HEK293 (cell line): ENCODE data around the gene RPS21.
A peak's percentile ranks its signal among the peaks of the same experiment; 100 is the strongest.

ENCODE experiments used
- AEBP2 ChIP-seq: fragments of 450-650 bp; formaldehyde crosslinking; IDR thresholded peaks from 2 replicates; pipeline ENCODE4 v1.5.1; 2016; ENCODE audit warnings: missing biosample characterization, missing genetic modification characterization, borderline replicate concordance
- FEZF1 ChIP-seq: fragments of 450-650 bp; formaldehyde crosslinking; IDR thresholded peaks from 2 replicates; pipeline ENCODE4 v1.5.1; 2016; ENCODE audit warnings: missing biosample characterization, missing genetic modification characterization
- GFI1B ChIP-seq: fragments of 450-650 bp; formaldehyde crosslinking; IDR thresholded peaks from 2 replicates; pipeline ENCODE4 v1.5.1; 2016; ENCODE audit warnings: missing biosample characterization, missing genetic modification characterization
- GLIS1 ChIP-seq: fragments of 450-650 bp; formaldehyde crosslinking; IDR thresholded peaks from 2 replicates; pipeline ENCODE4 v1.5.1; 2016; ENCODE audit warnings: missing biosample characterization, missing genetic modification characterization
- HOXC10 ChIP-seq: sonication (generic); formaldehyde crosslinking; IDR thresholded peaks from 2 replicates; pipeline ENCODE4 v1.8.1; 2023; ENCODE audit warnings: mild to moderate bottlenecking, missing genetic modification reagents
- KLF16 ChIP-seq: fragments of 450-650 bp; formaldehyde crosslinking; IDR thresholded peaks from 2 replicates; pipeline ENCODE4 v1.5.1; 2017; ENCODE audit warnings: missing biosample characterization, missing genetic modification characterization
- KLF8 ChIP-seq: fragments of 450-650 bp; formaldehyde crosslinking; IDR thresholded peaks from 2 replicates; pipeline ENCODE4 v1.5.1; 2016; ENCODE audit warnings: missing biosample characterization, missing genetic modification characterization
- PRDM10 ChIP-seq: fragments of 450-650 bp; formaldehyde crosslinking; IDR thresholded peaks from 2 replicates; pipeline ENCODE4 v1.5.1; 2016; ENCODE audit warnings: missing biosample characterization, missing genetic modification characterization
- PRDM6 ChIP-seq: fragments of 450-650 bp; formaldehyde crosslinking; IDR thresholded peaks from 2 replicates; pipeline ENCODE4 v1.5.1; 2017; ENCODE audit warnings: missing biosample characterization, missing genetic modification characterization
- REST ChIP-seq: fragments of 450-650 bp; formaldehyde crosslinking; IDR thresholded peaks from 2 replicates; pipeline ENCODE4 v1.5.1; 2016; ENCODE audit warnings: missing biosample characterization, missing genetic modification characterization
- SP3 ChIP-seq: fragments of 450-650 bp; formaldehyde crosslinking; IDR thresholded peaks from 2 replicates; pipeline ENCODE4 v1.5.1; 2016; ENCODE audit warnings: missing biosample characterization, missing genetic modification characterization
- ZBTB1 ChIP-seq: fragments of 450-650 bp; formaldehyde crosslinking; IDR thresholded peaks from 2 replicates; pipeline ENCODE4 v1.5.1; 2016; ENCODE audit warnings: missing biosample characterization, missing genetic modification characterization
- ZBTB21 ChIP-seq: fragments of 450-650 bp; formaldehyde crosslinking; IDR thresholded peaks from 2 replicates; pipeline ENCODE4 v1.5.1; 2017; ENCODE audit warnings: missing biosample characterization, missing genetic modification characterization
- ZNF114 ChIP-seq: fragments of 450-650 bp; formaldehyde crosslinking; IDR thresholded peaks from 2 replicates; pipeline ENCODE4 v1.5.0; 2017; ENCODE audit warnings: missing biosample characterization, missing genetic modification characterization
- ZNF138 ChIP-seq: fragments of 450-650 bp; formaldehyde crosslinking; IDR thresholded peaks from 2 replicates; pipeline ENCODE4 v1.5.1; 2016; ENCODE audit warnings: missing biosample characterization, missing genetic modification characterization, borderline replicate concordance
- ZNF146 ChIP-seq: fragments of 450-650 bp; formaldehyde crosslinking; IDR thresholded peaks from 2 replicates; pipeline ENCODE4 v1.5.1; 2016; ENCODE audit warnings: missing biosample characterization, missing genetic modification characterization
- ZNF211 ChIP-seq: fragments of 450-650 bp; formaldehyde crosslinking; IDR thresholded peaks from 2 replicates; pipeline ENCODE4 v1.5.1; 2016; ENCODE audit warnings: low read depth, missing biosample characterization, missing genetic modification characterization
- ZNF223 ChIP-seq: fragments of 450-650 bp; formaldehyde crosslinking; IDR thresholded peaks from 2 replicates; pipeline ENCODE4 v1.5.1; 2016; ENCODE audit warnings: missing biosample characterization, missing genetic modification characterization
- ZNF266 ChIP-seq: fragments of 450-650 bp; formaldehyde crosslinking; IDR thresholded peaks from 2 replicates; pipeline ENCODE4 v1.5.1; 2016; ENCODE audit warnings: missing biosample characterization, missing genetic modification characterization, low read depth
- ZNF423 ChIP-seq: fragments of 450-650 bp; formaldehyde crosslinking; IDR thresholded peaks from 2 replicates; pipeline ENCODE4 v1.5.1; 2016; ENCODE audit warnings: missing biosample characterization, missing genetic modification characterization
- ZNF449 ChIP-seq: fragments of 450-650 bp; formaldehyde crosslinking; IDR thresholded peaks from 2 replicates; pipeline ENCODE4 v1.5.1; 2017; ENCODE audit warnings: missing biosample characterization, mild to moderate bottlenecking, missing genetic modification characterization, moderate library complexity
- ZNF473 ChIP-seq: fragments of 450-650 bp; formaldehyde crosslinking; IDR thresholded peaks from 2 replicates; pipeline ENCODE4 v1.5.1; 2017; ENCODE audit warnings: missing biosample characterization, missing genetic modification characterization
- ZNF48 ChIP-seq: fragments of 450-650 bp; formaldehyde crosslinking; IDR thresholded peaks from 2 replicates; pipeline ENCODE4 v1.5.1; 2016; ENCODE audit warnings: missing biosample characterization, missing genetic modification characterization
- ZNF501 ChIP-seq: fragments of 450-650 bp; formaldehyde crosslinking; IDR thresholded peaks from 2 replicates; pipeline ENCODE4 v1.5.1; 2016; ENCODE audit warnings: missing biosample characterization, missing genetic modification characterization
- ZNF558 ChIP-seq: fragments of 450-650 bp; formaldehyde crosslinking; IDR thresholded peaks from 2 replicates; pipeline ENCODE4 v1.5.1; 2016; ENCODE audit warnings: missing biosample characterization, missing genetic modification characterization
- ZNF654 ChIP-seq: fragments of 450-650 bp; formaldehyde crosslinking; IDR thresholded peaks from 2 replicates; pipeline ENCODE4 v1.5.1; 2016; ENCODE audit warnings: low read depth, missing biosample characterization, missing genetic modification characterization
- ZNF692 ChIP-seq: fragments of 450-650 bp; formaldehyde crosslinking; IDR thresholded peaks from 2 replicates; pipeline ENCODE4 v1.5.1; 2016; ENCODE audit warnings: missing biosample characterization, missing genetic modification characterization
- ZSCAN30 ChIP-seq: fragments of 450-650 bp; IDR thresholded peaks from 2 replicates; pipeline ENCODE4 v1.5.1; 2018; ENCODE audit warnings: missing biosample characterization, mild to moderate bottlenecking, missing genetic modification characterization, moderate library complexity

Gene RPS21

GRCh38 chr20:62365814-62366369, 21.0 kb upstream of the RPS21 start (continued):
- peak; percentile 37; the same call in 1 of the 2 replicates for TF ChIP-seq PRDM10 (tag by site-specific recombination)
- TF ChIP-seq ZNF48, result no peak
- no peak for TF ChIP-seq AEBP2
- TF ChIP-seq KLF8 (tag by site-specific recombination), result peak; percentile 53
- no peak for TF ChIP-seq PRDM6 (tag by site-specific recombination)
- no peak for TF ChIP-seq ZNF114 (tag by site-specific recombination)
- TF ChIP-seq ZNF654, result no peak
- TF ChIP-seq GLIS1 (tag by site-specific recombination), result peak; percentile 95; the same call in 1 of the 2 replicates
- TF ChIP-seq KLF16 (tag by site-specific recombination), result 0 out of 2 replicates have a peak, but pooled peaks have one; percentile 40
- TF ChIP-seq ZNF223 (tag by site-specific recombination), result no peak
- TF ChIP-seq ZNF473 (tag by site-specific recombination), result no peak
- TF ChIP-seq ZNF558 (tag by site-specific recombination), result no peak
- no peak for TF ChIP-seq ZBTB21 (tag by site-specific recombination)
- TF ChIP-seq REST (tag by site-specific recombination), result no peak
- TF ChIP-seq ZNF692 (tag by site-specific recombination), result no peak
- no peak for TF ChIP-seq ZNF501
- TF ChIP-seq ZNF138 (tag by site-specific recombination), result no peak
- TF ChIP-seq HOXC10, result no peak
- no peak for TF ChIP-seq ZNF266
- TF ChIP-seq ZNF146 (tag by site-specific recombination), result no peak
- TF ChIP-seq ZNF423, result peak; percentile 91
- no peak for TF ChIP-seq FEZF1
- TF ChIP-seq ZNF211 (tag by site-specific recombination), result no peak
- TF ChIP-seq ZBTB1, result no peak
- no peak for TF ChIP-seq SP3
- TF ChIP-seq ZNF449 (tag by site-specific recombination), result no peak
- TF ChIP-seq GFI1B (tag by site-specific recombination), result no peak
- TF ChIP-seq ZSCAN30 (tag by site-specific recombination), result no peak
